T-helper 9 cell (primary cell): Measurements from ENCODE around the gene KIAA1191.

Source experiments
- DNase-seq: peaks from one replicate; pipeline ENCODE4 v3.0.0-alpha.2; 2020

Gene KIAA1191

DNA sequence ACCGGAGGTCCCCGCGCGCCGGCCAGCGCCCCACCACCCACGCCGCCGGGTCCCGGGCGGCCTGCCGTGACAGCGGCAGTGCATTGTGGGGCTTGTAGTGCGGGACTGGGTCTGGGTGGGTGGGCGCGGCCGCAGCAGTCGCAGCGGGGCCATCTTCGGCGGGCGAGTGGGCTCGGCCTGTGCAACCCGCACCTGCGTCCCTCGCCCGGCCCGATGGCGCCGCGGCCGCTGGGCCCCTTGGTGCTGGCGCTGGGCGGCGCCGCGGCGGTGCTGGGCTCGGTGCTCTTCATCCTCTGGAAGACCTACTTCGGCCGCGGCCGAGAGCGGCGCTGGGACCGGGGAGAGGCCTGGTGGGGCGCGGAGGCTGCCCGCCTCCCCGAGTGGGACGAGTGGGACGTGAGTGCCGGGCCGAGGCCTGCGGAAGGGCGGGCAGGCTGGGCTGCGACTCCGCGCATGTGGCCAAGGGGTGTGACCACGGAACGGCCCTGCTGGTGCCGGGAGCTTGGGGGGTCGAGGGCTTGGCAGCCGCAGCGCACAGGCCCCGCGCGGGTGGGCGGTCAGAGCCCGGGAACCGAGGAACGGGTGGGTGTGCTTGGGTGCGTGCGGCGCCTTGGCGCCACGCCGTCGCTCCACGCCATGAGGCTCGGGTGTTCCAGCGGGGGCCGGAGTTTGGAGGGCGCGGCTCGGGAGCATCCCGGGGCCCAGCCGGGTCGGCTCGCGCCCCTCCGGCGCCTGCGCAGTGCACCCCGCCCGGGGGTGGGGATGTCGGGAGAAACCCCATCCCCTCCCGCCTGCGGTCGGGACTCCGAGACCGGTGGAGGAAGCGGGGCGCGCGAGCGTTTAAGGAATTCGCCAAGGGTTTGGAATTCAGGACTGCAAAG is 4.0 kb upstream of the KIAA1191 start, which contains the start of gene ARL10:
Gene ARL10 (plus strand): TSS at position 137 of the 881 bp plus-strand sequence. CDS start 77 bp downstream, at position 214.
- peak; percentile 40 for DNase-seq

GRCh38 chr5:176364765-176365350 is 3.3 kb upstream of the KIAA1191 start:
- no peak for DNase-seq

GRCh38 chr5:176362233-176362490 is 598 bp upstream of the KIAA1191 start:
- no peak for DNase-seq

GRCh38 chr5:176360894-176361436 is 599 bp downstream of the KIAA1191 start:
- no peak for DNase-seq

DNA sequence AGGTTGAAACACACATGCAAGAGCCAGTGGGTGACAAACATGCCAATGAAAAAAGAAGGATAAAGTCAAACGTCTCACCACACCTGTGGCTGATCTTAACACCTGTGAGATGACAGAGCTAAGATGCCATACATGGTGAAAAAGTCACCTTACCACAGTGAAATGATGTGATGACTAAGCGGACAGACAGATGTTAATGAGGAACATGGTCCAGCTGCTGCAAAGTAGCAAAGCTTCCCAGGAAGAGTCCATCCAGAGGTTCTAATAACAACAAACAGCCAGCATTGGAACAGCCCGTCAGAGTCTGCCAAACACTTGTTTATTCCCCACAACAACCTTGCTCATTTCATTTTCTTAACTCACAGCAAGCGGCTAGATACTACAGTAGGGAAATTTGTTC is 1.9 kb downstream of the KIAA1191 start:
- DNase-seq, result no peak

DNA sequence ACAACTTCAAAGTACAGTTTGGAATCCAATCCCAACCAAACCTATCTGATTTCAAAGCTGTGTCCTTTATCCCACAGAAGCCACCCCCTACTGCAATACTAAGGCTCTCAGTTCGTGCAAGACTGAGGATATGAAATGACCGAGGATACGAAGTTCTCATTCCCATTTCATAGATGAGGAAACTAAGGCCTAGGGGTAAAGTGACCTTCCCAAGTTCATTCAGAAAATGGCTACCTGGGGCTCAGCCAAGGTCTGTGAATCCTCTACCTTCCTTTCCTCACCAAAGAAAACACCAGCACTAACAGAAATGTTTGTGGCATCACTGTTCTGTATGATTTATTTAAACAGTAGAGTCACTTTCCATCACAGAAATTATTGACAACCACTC is 5.4 kb downstream of the KIAA1191 start:
- no peak for DNase-seq

DNA sequence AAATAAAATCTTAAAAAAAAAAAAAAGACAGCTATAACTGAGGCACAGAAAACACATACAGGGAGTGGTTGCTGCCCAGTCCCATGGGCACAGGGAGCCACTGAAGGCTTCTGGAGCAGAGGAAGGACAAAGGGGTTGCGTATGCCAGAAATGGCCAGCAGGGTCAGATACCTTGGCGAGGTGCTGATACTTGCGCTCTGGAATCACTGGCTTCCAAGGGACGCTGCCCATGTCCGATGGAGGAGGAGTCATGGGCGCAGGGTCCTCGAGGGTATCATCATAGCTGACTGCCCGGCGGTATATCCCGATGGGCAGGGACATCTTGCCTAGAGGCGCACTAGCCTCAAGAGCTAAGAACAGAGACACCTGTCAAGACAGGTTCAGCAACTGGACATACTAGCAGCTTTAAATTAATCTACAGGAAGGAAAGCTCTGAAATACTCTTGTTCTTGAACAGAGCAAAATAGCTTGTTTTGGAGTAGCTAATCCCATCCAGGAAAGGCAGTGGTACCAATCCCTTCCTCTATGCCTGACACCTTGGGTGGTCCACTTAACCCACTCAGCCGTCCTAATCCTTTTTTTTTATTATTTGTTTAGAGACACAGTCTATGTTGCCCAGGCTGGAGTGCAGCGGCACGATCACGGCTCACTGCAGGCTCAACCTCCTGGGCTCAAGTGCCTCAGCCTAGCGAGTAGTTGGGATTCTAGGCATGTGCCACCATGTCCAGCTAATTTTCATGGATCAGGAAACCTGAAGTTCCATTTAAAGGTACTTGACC is 6.0 kb downstream of the KIAA1191 start:
- DNase-seq, result no peak

DNA sequence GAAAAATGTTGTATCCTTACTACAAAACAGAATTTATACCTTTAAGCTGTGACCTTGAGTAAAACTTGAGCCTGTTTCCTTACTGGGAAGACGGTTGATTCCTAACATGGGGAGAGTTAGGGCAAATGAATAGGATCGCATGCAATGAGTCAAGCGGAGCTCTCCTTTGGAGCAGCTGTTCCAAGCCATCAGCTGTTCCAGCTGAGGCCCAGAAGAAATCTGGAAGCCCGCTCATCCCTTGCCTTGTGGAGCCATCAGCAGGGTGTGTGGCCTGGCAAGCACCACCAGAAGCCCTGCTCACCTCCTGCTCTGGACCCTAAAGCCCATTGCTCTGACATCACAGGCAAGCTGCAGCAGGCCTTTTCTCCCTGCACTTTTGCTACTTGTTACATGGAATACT is 8.0 kb downstream of the KIAA1191 start:
- DNase-seq, result no peak

DNA sequence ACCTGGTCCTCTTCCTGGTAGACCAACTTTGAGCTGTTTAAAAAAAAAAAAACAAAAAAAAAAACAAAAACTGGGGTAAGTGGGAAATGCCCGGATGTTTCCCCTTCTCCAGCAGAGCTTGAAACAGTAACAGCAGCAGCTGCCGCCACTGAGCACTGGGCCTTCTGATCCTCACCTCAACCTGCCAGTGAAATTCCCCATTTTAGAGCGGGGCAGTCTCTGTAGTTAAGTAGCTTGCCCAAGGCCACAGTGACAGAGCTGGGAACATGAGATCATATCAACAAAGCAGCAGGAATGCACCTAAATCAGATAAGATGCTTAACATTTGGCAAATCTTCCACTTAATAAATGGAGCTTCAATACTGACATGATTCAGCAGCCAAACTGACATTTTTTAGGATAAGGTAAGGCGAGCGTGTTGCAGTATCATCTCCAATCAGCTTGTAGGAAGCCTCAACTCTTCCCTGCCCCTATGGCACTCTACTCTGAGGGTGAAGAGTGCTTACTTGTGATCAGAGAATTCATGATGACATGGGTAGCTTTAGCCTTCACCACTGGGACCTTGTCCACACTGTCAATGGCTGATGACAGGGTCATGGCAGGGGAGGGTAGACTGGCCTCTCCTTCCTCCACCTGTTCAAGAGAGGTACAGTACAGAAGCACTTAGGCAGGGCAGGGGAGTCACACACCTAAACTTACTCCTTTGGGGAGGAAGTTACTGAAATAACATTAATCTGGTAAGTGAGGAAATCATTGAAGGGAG is 9.3 kb downstream of the KIAA1191 start:
- no peak for DNase-seq

GRCh38 chr5:176350416-176350815 is 11.1 kb downstream of the KIAA1191 start:
- no peak for DNase-seq

DNA sequence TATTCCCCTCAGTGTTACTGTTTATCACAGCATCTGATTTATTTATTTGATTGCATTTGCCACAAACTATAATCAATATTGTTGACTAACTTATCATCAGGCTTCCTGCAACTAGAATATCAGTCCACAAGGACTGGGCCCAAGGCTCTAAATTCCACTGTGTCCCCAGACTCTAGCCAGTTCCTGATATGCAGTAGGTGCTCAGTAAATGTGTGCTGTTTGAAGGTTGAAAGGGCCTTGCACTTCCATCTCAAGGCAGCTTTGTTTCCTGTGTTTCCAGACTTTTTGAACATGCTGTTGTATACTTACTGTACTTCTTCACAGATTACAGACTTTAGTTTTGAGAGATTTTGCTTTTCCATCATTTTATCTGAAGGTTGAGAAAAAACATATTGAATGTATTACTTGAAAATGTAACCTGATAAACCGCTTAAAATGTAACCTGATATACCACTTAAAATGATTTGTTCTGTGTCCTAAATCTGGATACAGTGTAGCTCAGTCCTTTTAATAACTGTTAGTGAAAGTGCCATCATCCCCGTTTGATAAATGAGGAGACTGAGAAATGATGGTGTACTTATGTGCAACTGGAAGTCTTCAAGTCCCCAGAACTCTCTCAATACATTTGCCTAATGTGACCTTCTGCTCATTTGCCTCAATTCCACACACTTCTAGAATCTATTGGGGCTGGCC is 18.7 kb downstream of the KIAA1191 start:
- no peak for DNase-seq

DNA sequence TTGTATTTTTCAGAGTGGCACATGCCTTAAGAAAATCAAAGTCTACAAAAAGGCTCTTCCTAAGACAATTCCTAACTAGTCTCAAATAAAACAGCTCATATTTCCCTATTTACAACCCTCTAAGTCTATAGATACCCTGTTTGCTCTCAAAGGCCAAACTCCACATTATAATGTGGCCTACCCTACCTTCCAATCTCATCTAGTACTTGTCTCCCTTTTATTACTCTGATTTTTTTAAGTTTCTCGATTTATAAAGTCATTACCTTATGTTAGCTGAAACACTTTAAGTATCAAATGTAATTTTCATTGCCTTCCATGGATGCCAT is 19.4 kb downstream of the KIAA1191 start:
- DNase-seq, result no peak

GRCh38 chr5:176341325-176342157 is 20.0 kb downstream of the KIAA1191 start:
- DNase-seq, result no peak

DNA sequence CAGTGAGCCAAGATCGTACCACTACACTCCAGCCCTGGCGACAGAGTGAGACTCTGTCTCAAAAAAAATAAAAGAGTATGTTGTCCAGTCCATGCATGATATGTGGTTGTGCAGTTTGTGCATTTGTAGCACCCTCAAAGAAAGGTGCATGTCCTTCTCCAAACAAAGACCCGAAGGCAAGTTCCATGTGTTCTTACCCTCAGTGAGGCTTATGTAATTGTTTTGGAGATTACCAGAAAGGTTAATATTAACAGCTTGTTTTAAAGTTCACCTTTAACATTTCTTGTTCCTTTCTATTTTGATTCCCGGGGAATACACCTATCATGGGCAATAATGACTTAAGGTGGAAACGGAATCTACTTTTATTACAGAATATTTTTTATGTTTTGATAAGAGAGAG is 22.3 kb downstream of the KIAA1191 start:
- no peak for DNase-seq

GRCh38 chr5:176337913-176338312 is 23.7 kb downstream of the KIAA1191 start:
- DNase-seq, result no peak

DNA sequence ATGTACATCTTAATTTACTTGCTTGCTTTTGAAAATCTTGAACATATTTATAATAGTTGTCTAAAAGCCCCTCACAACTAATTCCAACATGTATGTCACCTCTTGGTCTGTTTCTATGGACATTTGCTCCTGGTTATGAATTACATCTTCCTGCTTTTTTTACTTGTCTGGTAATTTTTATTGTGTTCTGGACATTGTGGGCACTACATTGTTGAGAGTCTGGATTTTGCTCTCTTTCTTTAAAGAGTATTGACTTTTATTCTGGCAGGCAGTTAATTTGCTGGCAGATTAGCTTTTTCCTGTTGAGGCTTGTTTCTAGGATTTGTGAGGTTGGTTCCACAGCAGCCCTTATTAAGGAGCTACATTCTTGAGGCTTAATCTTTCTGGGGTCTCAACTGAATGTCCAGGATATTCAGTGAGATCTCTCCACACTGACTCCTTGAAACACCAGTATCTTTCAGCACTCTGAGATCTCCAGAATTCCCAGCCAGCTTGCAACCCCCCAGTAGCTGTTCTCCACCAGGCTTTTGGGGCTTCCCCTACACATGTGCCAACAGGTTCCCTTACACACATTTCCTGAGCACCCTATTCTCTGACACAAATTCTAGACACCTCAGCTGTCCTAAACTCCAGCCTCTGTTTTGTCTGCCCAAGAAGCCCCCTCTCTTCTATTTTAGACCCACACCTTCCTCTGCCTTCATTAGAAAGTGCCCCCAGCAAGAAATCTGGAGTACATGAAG is 27.4 kb downstream of the KIAA1191 start:
- DNase-seq, result no peak

GRCh38 chr5:176320577-176320976 is 41.0 kb downstream of the KIAA1191 start:
- DNase-seq, result no peak

DNA sequence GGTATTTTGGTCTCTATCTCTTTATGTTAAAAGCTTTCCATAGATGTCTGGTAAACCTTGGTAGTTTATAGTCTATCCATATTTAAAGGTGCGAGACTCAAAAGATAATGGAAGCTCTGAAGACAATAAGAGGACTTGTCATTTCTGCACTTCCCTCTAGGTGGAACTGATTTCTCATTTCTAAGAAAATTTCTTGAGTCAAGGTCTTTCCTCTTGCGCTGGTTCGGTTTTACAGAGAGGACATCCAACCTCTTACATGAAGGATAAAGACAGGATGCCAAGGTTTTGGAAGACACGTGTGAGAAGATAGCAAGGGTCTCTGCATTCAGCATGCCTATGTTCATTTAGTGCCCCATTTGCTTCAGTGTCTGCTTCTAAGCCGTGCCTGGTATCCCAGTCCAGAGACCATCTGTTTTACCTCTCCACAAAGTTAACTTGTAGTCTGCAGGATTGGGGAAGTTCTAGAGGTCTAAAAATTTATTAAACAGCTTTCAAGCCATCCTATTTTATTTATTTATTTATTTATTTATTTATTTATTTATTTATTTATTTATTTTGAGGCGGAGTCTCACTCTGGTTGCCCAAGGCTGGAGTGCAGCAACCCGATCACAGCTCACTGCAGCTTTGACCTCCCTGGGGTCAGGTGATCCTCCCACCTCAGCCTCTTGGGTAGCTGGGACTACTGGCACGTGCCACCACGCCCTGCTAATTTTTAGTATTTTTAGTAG is 41.6 kb downstream of the KIAA1191 start:
- DNase-seq, result no peak

GRCh38 chr5:176317534-176318374 is 43.8 kb downstream of the KIAA1191 start:
- DNase-seq, result no peak
